GM12878 (cell line): Measurements from ENCODE around the gene ABCC2. TPM values are rescaled to one million over a fixed set of nuclear protein-coding genes. Genes with fewer than 3 reads are reported as not detected.

Experiments used
- ATAC-seq: fragments of 200-7000 bp; cut with Tn5 transposase; 3 replicates; pipeline ENCODE4 v1.9.1; 2020; ENCODE audit warnings: mild to moderate bottlenecking, moderate library complexity
- BruUV-seq: library from RNA; stranded (reverse); fragments of 400-500 nt; replicated peaks from 2 replicates; lab custom pipeline; 2021; lab: Mats Ljungman, UMichigan
- CTCF ChIA-PET: fragments of 300-600 bp; sonication (Branson Sonifier 250); formaldehyde crosslinking; extraction: SDS; loops from one replicate; lab custom pipeline; 2021; ENCODE audit warnings: inconsistent platforms; lab: Yijun Ruan, JAX
- POLR2A ChIA-PET: fragments of 350-600 bp; formaldehyde crosslinking; extraction: SDS; loops from one replicate; lab custom pipeline; 2021; ENCODE audit warnings: inconsistent platforms; lab: Charles Lee
- RAD21 ChIA-PET: fragments of 300-600 bp; sonication (Branson Sonifier 250); formaldehyde crosslinking; loops from one replicate; lab custom pipeline; 2023; ENCODE audit warnings: antibody characterized with exemption; ENCODE audit not compliant: unreplicated experiment; lab: Charles Lee
- SMC1A ChIA-PET: fragments of 300-600 bp; sonication (Branson Sonifier 250); formaldehyde crosslinking; loops from one replicate; lab custom pipeline; 2023; ENCODE audit not compliant: unreplicated experiment, uncharacterized antibody; lab: Charles Lee
- DNase-seq: peaks from one replicate; pipeline ENCODE4 v3.0.0-alpha.2; 2011; ENCODE audit warnings: low read depth, low spot score
- FAIRE-seq: peaks from 3 replicates; lab custom pipeline; 2011; peaks lifted over from hg19 to GRCh38; lab: Jason Lieb, UNC
- H2AFZ ChIP-seq: 2 replicates; pipeline ENCODE4 v1.6.0; 2011; ENCODE audit warnings: low read depth, low read length, control low read depth; ENCODE audit not compliant: control insufficient read depth
- H3K27ac ChIP-seq: 2 replicates; pipeline ENCODE4 v1.5.1; 2011; ENCODE audit warnings: control low read depth; ENCODE audit not compliant: control insufficient read depth, insufficient read depth
- H3K27me3 ChIP-seq, 2 experiments: replicated peaks in 1 of 2; 2 replicates each; pipeline versions ENCODE4 v1.6.0 to v1.6.1; 2011; ENCODE audit warnings: low read length in 1 of 2; ENCODE audit not compliant: control insufficient read depth in 2 of 2, insufficient read depth in 2 of 2
- H3K36me3 ChIP-seq, 2 experiments: 2 replicates each; pipeline ENCODE4 v1.5.1; 2011; ENCODE audit warnings: low read length in 1 of 2; ENCODE audit not compliant: control insufficient read depth in 2 of 2, insufficient read depth in 2 of 2
- H3K4me1 ChIP-seq: 2 replicates; pipeline ENCODE4 v1.6.1; 2011; ENCODE audit warnings: mild to moderate bottlenecking, low read length, moderate library complexity, mixed read lengths; ENCODE audit not compliant: control insufficient read depth, insufficient read depth
- H3K4me2 ChIP-seq: 2 replicates; pipeline ENCODE4 v1.6.0; 2011; ENCODE audit warnings: control low read depth; ENCODE audit not compliant: control insufficient read depth, insufficient read depth
- H3K4me3 ChIP-seq: fragments of 200-600 bp; sonication (generic); 2 replicates; pipeline ENCODE4 v1.5.1; 2016
- H3K79me2 ChIP-seq: 2 replicates; pipeline ENCODE4 v1.6.0; 2011; ENCODE audit warnings: low read length; ENCODE audit not compliant: control insufficient read depth, insufficient read depth
- H3K9ac ChIP-seq: 2 replicates; pipeline ENCODE4 v1.8.0; 2011; ENCODE audit warnings: low read length, control low read depth, mixed read lengths; ENCODE audit not compliant: control insufficient read depth, insufficient read depth
- H3K9me3 ChIP-seq: replicated peaks from 3 replicates; pipeline ENCODE4 v1.5.1; 2011; ENCODE audit warnings: mild to moderate bottlenecking, low read length; ENCODE audit not compliant: control insufficient read depth, insufficient read depth
- H4K20me1 ChIP-seq: 2 replicates; pipeline ENCODE4 v1.6.0; 2011; ENCODE audit not compliant: control insufficient read depth, insufficient read depth
- BCL3 ChIP-seq: IDR thresholded peaks from 2 replicates; pipeline ENCODE4 v1.6.1; 2011; ENCODE audit warnings: borderline replicate concordance, low read depth, mild to moderate bottlenecking, moderate library complexity, low read length; ENCODE audit not compliant: insufficient read depth, poor library complexity, severe bottlenecking
- BRCA1 ChIP-seq: IDR thresholded peaks from 2 replicates; pipeline ENCODE4 v1.6.1; 2011; ENCODE audit warnings: low read depth, low read length, improper control_type of control experiment
- CEBPZ ChIP-seq: fragments of 150-350 bp; IDR thresholded peaks from 2 replicates; pipeline ENCODE4 v1.6.1; 2016; ENCODE audit warnings: low read depth, low read length
- CUX1 ChIP-seq: IDR thresholded peaks from 2 replicates; pipeline ENCODE4 v1.6.1; 2012; ENCODE audit warnings: improper control_type of control experiment, low read depth, low read length; ENCODE audit not compliant: insufficient replicate concordance
- ETV6 ChIP-seq, 2 experiments: fragments of 450-650 bp in 1 of 2; IDR thresholded peaks in 1 of 2; conservative IDR thresholded peaks in 1 of 2; 2 replicates each; pipeline ENCODE4 v1.6.1; 2014; ENCODE audit warnings: antibody characterized with exemption in 1 of 2, borderline replicate concordance in 1 of 2, low read depth in 1 of 2, mild to moderate bottlenecking in 1 of 2, moderate library complexity in 1 of 2
- POLR2A ChIP-seq: IDR thresholded peaks from 2 replicates; pipeline ENCODE4 v1.6.1; 2011; ENCODE audit warnings: low read depth, mild to moderate bottlenecking, low read length
- TCF3 ChIP-seq: IDR thresholded peaks from 2 replicates; pipeline ENCODE4 v1.6.1; 2012; ENCODE audit warnings: low read depth, mild to moderate bottlenecking, low read length, borderline replicate concordance; ENCODE audit not compliant: insufficient read depth
- WGBS: methylation state at CpG from one replicate; pipeline ENCODE4 v1.1.6; 2016; ENCODE audit warnings: low lambda C conversion rate; ENCODE audit not compliant: insufficient replicate concordance, insufficient coverage; ENCODE audit errors: missing lambda C conversion rate; 5-methylcytosine and 5-hydroxymethylcytosine counted together
- in situ Hi-C: fragments of 300-500 bp; cut with MboI; formaldehyde crosslinking; loops from 9 replicates; pipeline ENCODE4 v1.14.3; 2018; ENCODE audit warnings: mixed read lengths
- intact Hi-C: fragments of 100-400 bp; cut with micrococcal nuclease; formaldehyde crosslinking; loops from one replicate; pipeline ENCODE4 v1.14.2; 2022; ENCODE audit not compliant: unreplicated experiment
- polyA plus RNA-seq, 11 experiments: library from polyadenylated mRNA; depleted of rRNA in 4 of 11; unstranded in 6 of 11; stranded (reverse) in 5 of 11; fragments of >200 nt; fragmentation: Nextera tagmentation in 4 of 11; fragmentation: Illumina TruSeq in 1 of 11; extraction: Ambion mirVana in 4 of 11; extraction: Trizol in 1 of 11; gene quantifications; 1 replicate in 1 of 11; 2 replicates in 10 of 11; pipeline versions ENCODE4 v1.2.1 to v1.2.3, GENCODE V29; 2011 to 2016; ENCODE audit warnings: inconsistent platforms in 2 of 11, missing spikeins in 2 of 11, low read depth in 1 of 11
- total RNA-seq, 4 experiments: library from RNA; depleted of rRNA in 3 of 4; stranded (reverse); fragments of >200 nt in 3 of 4; fragmentation: Illumina TruSeq in 1 of 4; extraction: Trizol in 1 of 4; gene quantifications; 2 replicates each; pipeline versions ENCODE4 v1.2.1 to v1.2.3, GENCODE V29; 2013 to 2021

Gene ABCC2
- total and polyA plus RNA-seq, 10 of the 15 experiments (the other 5 are each of a cell fraction or from before 2014, with no cell fraction given): 0.02 to 0.95 (median 0.21) TPM

- no peak for TF ChIP-seq CUX1
- no peak for TF ChIP-seq BRCA1
- TF ChIP-seq, all 136 proteins: peak for 0
Observed at GRCh38 chr10:99784016-99784726, 1.7 kb downstream of the ABCC2 start (continued).

GRCh38 chr10:99784727-99785441, 2.4 kb downstream of the ABCC2 start:
- ChIA-PET CTCF (no interaction called here), POLR2A (no interaction called here), RAD21 (no interaction called here), SMC1A (interaction anchor here (1.1 kb wide), 1 partner anchor 15 kb away, joined by 3 read pairs; no protein-coding TSS in a partner anchor)
- WGBS: 61% methylated on average over 6 of the region's 6 CpGs
- Histone ChIP-seq H3K4me1 (no peaks in the 10 kb centered on the region), H3K4me3 (no peak overlapping the region), H2AFZ (no peak overlapping the region), H3K9ac (no peak overlapping the region), H3K36me3 (no peaks in the 10 kb centered on the region), H3K4me2 (no peak overlapping the region), H3K27ac (no peak overlapping the region), H3K9me3 (no peaks in the 10 kb centered on the region), H3K79me2 (no peaks in the 10 kb centered on the region), H3K27me3 (no peaks in the 10 kb centered on the region), H4K20me1 (no peaks in the 10 kb centered on the region)
- DNase-seq: no peak
- in situ Hi-C loops (no loop called here), intact Hi-C loops (no loop called here)
- ATAC-seq: no peak
- no TSS peak for BruUV-seq
- FAIRE-seq: no peak
- TF ChIP-seq POLR2A (no peak), BCL3 (no peak), CEBPZ (no peak), ETV6 (conservative IDR thresholded peaks at IDR 0.05 in 1 of 2, IDR thresholded peaks at IDR 0.05 in 1 of 2; ENCODE audit: borderline replicate concordance in 1 of 2, low read depth in 1 of 2) (no peak), TCF3 (no peak)
